ENCODE results near the gene MFGE8.

The MFGE8 gene

DNA sequence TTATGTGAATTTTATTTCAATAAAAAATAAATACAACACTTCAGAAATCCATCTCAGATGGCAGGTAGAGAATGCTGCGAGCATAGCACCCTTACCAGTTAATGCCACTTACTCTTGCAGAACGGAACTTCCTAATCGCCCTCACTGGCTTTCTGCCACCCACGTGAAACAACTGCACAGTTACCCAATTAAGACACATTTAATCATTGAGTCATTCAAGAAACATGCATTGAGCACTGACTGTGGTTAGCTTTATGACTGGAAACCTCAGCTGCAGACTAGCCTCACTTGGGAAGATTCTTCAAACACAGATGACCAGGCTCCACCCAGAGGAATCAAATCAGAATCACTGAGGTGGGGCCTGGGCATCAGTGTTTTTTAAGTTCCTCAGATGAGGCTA lies 5.6 kb upstream of the MFGE8 start:
- FAIRE-seq = no peak

DNA sequence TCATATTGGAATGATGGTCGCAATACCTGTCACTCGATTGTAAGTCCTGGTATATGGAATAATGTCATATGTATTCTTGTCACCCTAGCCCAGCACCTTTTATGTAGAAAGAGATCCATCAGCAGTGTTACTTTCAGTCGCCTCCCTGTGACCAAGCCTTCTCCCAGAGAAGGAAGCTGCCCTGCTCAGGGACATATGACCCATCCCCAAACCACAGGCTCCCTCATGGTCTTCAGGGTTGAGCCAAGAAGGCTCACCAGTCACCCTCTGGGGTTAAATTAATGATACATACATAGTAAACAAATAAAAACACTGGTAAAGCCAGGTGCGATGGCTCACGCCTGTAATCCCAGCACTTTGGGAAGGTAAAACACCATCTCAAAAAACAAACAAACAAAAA lies 4.6 kb upstream of the MFGE8 start:
- no peak for FAIRE-seq

DNA sequence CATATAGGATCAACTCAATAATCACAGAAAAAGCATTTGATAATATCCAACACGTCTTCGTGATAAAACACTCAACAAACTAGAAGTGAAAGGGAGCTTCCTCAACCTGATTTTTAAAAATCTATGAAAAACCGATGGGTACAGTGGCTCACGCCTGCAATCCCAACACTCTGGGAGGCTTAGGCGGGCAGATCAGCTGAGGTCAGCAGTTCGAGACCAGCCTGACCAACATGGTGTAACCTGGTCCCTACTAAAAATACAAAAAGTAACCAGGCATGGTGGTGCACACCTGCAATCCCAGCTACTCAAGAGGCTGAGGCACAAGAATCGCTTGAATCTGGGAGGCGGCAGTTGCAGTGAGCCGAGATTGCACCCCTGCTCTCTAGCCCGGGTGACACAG lies 2.2 kb upstream of the MFGE8 start:
- no peak for FAIRE-seq

DNA sequence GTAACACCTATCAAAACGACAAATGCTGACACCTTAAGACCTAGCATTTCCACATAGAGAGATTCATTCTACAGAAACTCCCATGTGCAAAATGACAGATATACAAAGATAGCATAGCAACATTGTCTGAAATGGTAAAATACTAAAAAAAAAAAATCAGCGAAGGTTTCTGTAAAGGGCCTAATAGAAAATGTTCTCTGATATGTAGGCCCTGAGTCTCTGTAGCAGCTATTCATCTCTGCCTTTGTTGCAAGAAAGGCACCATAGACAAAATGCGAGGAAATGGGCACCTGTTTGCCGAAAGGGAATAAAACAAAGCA lies 631 bp upstream of the MFGE8 start:
- FAIRE-seq = no peak

DNA sequence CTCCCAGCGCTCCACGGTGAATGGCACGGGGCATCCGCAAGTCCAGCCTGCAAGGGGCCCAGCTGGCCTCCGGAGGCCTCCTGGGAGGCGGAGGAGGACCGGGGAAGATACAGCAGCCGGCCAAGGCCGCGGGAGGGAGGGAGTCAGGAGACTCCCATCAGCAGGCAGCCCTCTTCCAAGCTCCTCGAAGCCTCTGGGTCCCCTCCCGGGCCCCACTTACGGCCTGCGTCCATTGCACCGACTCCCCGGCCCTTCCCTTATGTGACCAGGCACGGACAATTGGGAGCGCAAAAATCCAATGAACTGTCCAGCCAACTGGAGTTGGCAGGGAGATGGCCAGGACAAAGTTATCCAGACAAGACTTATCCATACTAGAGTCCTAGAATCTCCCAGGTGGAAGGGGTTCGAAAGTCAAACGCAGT lies 668 bp downstream of the MFGE8 start:
- no peak for FAIRE-seq

DNA sequence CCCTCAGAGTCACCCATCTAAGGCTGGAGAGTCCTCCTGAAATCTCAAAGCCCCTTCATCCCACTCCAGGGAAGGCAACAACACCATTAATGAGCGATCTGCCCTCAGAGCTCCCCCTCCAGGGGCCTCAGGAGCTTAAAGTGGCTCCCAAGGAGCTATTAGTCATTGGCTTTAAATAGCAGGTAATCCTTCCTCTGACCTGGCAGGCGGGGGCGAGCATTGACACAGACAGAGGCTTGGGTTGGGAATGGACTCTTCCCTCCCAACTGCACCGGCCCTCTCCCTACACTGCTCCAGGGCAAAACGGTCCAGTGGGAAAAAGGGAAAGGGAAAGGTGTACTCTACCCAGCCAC lies 1.4 kb downstream of the MFGE8 start:
- no peak for FAIRE-seq

DNA sequence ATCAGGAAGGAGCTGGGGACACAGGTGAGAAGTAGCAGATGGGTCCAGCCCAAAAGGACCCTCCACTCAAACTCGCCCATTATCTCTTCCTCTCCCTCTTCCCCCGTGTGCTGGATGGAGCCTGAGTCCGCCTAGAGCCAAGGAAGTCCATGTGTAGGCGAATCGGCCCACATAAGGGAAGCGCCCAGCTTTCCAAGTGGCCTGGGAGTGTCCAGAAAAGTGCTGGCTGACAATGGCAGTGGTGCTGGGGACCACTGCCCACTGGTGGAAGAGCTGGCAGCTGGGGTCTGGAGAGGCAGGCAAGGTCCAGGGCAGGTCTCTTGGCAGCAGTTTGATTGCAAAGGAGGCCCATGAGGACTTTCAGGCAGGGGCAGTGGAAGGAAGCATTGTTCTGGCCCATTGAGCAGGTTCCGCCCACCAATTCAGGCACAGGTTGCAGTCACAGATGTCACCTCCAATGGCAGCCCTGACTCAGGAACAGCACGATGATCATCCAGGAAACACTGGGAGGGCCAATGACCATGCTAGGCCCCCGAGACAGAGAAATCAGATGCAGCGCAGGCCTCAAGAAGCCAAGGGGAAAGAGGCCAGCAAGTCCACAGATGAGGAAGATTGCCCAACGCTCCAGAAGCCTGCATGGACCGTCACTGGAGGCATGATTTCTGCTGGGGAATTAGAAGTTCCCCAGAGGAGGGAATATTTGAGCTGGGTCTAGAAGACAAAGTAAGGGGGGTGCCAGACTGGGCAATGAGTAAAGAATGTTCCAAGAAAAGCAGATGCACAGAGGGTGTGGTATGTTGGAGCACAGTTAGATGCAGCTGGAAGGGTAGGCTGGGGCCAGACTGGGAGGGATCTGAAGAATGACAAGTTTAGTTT lies 3.0 kb downstream of the MFGE8 start:
- no peak for FAIRE-seq

DNA sequence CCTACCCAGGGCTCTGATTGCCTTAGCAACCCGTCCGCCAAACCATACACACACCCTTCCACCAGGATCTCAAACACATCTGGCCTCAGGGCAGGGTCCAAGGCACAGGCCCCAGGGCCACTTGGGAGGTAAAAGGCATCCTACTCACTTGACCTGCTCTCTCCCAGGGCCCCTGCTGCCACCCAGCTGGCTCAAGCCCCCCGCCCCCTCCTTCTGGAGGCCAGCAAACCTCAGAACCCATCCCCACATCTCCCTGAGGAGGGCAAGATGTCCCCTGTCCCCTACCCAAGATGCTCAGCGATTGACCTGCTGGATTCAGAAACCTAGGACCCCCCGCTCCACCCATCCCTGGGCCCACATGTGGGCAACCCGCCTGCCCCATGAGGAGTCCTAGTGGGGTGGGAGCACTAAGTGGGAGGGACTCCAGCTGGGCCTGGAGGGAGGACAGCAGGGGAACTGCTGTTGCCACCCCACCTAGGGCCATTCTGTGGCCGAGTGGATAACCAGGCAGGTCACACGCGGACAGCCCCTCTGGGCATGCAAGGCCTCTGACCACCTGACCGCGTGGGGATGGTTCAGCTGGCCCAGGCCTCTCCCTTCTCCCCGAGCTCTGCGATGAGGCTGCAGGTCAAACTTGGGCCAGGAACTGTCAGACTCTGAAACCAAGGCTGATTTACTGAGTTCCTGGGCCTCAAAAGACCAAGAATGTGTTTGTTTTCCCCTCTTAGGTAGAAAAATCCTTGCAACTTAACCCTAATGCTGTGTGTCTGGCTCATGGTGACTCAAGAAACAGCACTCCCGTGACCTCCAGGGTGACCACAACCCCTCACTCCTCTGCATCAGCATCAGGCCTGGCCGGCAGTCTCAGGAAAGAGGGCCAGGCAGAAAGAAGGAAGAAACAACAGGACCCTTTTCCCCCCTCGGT lies 4.2 kb downstream of the MFGE8 start:
- no peak for FAIRE-seq

DNA sequence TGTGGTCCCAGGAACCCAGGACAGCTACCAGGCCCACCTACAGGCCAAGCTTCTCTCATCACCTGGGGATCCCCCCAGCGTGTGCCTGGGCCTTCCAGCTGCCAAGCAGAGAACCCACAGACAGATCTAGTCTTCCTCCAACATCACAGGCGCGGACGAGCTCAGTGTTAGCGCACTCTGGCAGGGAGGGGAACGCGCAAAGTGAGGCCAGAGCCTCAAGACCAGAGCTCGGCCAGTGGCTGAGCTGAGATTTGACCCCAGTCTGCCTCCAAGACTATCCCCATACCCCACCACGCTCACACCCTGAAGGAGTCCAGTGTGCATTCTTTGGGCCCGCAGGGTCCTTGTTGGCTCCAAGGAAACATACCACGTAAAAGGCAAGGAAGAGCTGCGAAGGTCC lies 5.1 kb downstream of the MFGE8 start:
- FAIRE-seq = no peak

DNA sequence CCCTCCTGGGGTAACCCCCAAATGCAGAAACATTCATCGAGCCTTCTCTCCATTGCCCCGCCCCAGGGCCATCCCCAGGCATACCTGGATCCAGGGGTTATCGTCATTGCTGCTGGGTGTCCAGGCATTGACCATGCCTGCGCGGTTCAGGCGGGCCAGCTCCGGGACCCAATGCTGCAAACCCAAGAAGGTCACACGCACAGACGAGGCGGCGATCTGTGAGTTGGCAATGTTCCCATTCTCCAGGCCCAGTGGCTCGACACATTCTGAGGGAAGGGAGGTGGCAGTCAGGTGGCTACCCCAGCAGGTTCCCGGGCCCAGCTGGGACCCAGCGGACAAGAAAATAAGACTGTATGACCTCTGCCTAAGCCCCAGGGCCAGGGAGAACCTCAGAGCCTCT lies 6.1 kb downstream of the MFGE8 start:
- FAIRE-seq = no peak

DNA sequence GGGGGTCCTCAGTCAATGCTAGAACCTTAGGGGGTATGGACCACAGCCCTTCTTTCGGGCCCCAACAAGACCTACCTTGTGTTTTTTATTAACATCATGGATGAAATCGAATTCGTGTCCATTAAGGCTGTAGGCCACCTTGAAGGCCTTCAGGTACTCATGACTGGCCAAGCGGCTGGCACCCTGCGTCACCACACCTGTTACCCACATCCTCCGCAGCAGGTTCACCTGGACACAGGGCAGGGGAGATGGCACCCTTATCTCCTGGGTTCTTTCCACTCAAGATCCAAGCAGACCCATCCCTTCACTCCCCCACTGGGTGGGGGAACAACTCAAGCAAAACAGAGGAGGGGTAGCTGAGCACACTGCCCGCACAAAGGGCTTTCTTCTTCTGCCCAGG lies 6.6 kb downstream of the MFGE8 start:
- no peak for FAIRE-seq

DNA sequence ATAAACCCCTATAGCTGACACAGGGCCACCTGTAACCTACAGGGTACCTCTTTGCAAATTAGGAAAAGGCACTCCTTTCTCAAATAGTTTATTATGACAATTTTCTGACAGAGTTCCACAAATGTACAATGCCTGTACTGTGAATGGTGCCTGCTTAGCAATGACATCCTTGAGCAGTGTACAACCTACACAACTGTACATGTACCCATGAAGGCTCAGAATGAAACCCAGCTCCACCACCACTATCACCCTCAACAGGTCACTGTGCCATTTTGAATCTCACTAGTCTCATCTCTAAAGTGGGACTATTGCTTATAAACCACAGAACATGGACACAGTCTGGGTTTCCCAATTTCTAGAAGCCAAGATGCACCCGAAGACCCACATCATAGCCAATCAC lies 7.0 kb downstream of the MFGE8 start:
- no peak for FAIRE-seq

DNA sequence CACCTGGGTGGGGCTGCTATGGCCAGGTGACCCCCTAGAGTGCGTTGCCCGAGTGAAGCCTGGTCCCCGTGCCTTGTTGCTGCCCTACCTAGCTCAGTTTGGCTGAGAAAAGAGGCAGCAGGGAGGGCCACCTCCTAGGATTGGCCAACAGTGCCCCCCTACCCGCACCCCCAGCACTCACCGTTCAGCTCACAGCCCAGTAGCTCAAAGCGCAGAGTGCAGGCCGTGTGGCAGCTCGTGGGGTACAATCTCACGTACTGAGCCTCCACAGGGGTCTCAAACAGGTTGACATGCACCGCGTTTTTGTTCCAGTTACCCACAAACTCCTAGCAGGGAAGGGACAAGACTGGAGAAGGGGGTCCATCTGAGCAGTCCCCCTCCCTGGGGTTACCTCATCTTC lies 7.6 kb downstream of the MFGE8 start:
- no peak for FAIRE-seq

DNA sequence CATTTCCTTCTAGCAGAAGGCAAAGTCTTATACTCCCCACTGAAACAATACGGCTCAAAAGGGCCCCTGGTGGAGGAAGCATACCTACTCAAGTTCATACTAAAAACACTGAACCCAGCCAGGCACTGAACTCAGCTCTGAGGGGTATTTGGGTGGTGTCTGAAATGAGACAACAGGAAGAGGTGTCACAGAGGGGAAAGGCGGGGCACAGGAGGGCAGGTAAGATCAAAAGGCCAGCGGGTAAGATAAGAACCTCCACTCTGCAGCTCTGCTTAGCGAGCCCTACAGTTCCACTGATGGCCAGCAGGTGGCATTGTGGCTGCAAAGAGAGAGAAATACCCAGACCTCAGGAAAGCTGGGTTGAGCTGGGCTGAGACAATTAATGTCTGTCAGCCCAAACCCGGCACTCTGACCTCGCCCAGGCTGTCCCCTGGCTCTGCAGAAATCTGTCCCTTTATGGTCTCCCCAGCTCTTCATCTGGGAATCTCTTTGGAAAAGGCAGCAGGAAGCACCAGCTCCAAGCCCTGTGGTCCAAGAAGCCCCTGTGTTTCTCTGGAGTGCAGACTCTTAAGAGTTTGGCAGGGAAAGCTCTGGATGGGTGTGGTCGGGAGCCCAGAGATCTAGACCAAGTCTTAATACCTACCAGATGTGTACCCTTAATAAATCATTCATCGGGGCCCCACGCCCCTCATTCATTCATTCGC lies 8.4 kb downstream of the MFGE8 start:
- FAIRE-seq = no peak

DNA sequence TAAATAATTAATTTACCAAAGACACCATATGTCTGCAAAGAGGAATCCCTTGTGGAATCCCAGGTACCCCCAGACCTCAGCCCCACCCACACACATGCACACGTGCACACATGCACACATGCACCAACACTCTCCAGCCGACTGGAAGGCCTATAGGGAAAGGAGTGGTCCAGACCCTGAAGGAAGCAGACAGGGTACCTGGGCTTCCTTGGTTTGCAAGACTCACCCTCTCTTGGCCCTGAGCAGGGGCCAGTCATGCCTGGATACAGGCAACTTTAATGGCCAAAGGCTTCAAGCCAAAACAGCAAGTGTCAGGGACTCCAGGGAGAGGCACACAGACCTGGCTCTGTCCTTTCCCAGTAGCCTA lies 8.9 kb downstream of the MFGE8 start:
- no peak for FAIRE-seq

DNA sequence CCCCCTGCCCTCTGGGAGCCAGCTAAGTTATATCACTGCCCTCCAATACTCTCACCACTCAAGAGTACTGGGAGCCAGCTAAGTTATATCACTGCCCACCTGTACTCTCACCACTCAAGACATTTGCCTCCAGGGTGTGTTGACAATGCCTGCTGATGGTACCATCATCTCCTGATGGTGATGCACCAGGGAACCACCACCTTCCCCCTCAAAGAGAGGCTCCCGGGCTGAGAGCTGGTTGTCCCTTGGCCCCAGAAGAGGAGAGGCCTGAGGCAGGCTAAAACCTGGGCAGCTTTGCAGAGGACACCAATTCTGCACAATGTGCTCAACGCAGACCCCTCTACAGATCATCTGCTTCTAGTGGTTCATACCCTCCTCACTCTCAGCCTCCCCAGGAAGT lies 10.3 kb downstream of the MFGE8 start:
- no peak for FAIRE-seq

DNA sequence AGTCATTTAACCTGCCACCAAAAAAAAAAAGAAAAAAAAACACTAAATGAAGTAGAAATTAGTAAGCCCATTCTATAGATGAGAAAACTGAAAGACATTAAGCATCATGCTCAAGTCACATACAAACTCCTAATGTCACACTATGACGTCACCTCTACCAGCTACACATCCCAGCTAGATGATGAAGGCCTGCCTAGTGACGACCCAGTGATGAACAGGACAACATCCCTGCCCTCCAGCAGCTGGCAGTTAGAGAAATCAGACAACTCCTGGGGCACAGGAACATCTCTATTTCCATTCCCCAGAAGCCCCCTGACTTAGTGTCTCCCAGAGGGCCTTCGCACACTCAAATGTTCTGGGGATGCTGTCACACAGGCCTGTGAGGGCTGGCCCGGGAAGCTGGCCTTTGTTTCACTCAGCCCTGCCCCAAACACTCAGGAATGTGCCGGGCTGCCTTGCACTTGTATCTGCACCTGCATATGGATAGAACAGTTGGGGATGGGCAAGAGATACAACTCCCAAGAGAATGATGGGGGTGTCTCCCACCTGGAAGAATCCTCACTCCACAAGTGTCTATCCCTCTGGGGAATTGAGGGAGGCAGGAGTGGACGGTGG lies 10.9 kb downstream of the MFGE8 start:
- FAIRE-seq = no peak

DNA sequence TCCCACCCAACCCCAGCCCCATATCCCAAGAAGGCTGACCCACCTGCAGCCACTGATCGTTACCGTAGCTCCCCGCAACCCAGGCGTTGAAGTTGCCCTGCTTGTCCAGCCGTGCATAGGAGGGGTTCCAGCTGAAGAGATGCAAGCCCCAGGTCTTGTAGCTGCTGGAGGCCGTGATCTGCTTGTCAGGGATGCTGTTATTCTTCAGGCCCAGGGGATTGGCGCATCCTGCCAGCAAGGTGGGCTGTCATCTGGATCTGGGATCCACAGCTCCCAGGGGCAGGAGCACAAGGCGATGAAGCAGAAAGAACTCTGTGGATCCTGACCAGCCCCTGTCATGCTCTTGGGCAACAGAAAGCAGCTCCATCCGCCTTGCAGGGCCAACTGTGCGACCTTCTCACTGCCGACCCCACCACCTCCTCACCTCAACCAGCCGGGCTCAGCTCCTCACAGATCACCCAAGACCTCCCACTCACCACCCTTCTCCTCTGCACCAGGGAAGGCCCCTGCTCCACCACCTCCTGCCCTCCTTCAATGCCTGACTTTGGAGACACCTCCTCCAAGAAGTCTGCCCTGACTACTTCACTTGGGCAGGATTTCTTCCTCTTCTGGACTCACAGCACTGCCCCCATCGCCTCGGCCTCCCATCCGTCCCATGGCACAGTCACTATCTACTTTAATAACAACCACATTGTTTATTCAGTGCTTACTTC lies 11.5 kb downstream of the MFGE8 start:
- FAIRE-seq = no peak

DNA sequence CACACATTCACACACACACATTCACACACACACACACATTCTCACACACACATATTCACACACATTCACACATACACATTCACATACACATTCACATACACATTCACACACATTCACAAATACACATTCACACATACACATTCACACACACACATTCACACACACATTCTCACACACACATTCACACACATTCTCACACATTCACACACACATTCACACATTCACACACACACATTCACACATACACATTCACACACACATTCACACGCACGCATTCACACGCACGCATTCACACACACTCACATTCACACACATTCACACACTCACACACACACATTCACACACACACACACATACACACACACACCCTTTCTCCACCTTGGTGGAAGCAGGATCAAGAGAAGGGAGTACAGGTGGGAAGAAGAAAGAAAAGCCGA lies 12.2 kb downstream of the MFGE8 start:
- FAIRE-seq = no peak

DNA sequence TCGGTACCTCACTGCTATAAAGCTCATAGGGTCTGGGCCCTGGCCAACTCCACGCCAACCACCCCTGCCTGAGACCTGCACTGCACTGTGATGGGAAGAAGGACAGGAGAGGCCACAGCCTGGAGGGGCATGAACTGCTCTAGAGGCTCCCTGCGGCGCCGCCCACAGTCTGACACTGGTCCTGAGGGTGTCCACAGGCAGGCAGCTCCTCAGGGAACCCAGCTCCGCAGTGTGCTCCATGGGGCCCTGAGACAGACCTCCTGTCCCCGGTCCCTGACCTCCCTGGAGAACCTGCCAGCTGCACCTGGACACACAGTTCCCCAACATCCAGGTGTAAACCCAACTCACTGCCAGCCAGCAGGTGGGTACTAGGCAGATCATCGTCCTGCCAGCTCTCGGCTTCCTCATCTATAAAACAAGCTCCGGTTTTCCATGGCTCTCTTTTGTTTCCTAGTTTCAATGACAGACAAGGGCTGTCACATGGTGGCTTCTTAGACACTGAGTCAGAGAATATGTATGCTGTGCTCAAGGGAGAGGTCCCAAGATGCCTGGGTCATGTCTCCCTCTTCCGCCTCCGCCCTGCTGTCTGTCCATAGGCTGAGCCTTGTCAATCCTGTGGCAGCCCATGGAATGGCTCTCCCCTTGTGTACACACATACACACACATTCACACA lies 12.7 kb downstream of the MFGE8 start:
- no peak for FAIRE-seq

DNA sequence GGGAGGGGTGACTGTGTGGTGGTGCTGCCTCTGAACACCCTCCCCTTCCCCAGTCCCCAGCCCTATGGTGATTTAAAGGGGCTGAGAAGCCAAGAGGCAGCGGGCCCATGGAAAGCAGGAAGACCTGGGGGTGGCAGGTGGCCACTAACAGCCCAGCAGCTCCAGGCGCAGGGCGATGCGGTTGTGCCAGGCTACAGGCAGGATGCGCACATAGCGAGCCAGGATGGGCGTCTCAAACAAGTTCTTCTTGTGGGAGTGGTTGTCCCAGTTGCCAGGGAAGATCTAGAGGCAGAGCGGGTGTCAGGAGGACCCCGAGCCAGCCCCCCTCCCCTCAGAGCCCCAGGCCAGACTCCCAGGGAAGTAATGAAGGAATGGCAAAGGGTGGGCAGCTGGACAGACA lies 13.9 kb downstream of the MFGE8 start:
- no peak for FAIRE-seq

DNA sequence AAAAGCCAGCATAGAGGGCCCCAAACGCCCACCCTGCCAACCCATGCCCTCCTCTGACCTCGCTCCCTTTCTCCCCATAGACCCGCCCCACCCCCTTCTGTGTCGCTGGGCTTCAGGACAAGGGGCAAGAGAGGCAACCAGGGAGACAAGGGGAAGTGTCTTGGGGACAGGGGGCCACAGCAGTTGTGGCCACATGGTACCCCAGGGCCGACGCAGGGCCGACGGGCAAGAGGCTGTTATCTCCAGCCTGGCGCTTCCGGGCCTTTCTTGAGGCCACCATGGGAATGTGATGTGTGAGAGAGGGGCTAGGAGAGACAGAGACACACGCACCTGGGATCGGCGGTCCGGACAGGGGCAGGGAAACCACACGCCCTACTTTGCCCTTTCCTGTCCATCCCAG lies 14.4 kb downstream of the MFGE8 start:
- no peak for FAIRE-seq
